Endothelial cell of umbilical vein (primary cell): Measurements from ENCODE around the gene IRF9. TPM values are rescaled to one million over a fixed set of nuclear protein-coding genes. Genes with fewer than 3 reads are reported as not detected.

ENCODE experiments used
- BruUV-seq: library from RNA; stranded (reverse); fragments of 400-500 nt; replicated peaks from 2 replicates; lab custom pipeline; 2021; lab: Mats Ljungman, UMichigan
- CTCF ChIA-PET: fragments of 300-600, 350-600 bp; sonication (Branson Sonifier 250); formaldehyde crosslinking; loops from one replicate; lab custom pipeline; 2021; ENCODE audit warnings: antibody characterized with exemption, inconsistent platforms; lab: Charles Lee
- POLR2A ChIA-PET: fragments of 300-600, 350-600 bp; sonication (Branson Sonifier 250); formaldehyde crosslinking; loops from one replicate; lab custom pipeline; 2021; ENCODE audit warnings: antibody characterized with exemption, inconsistent platforms; lab: Charles Lee
- DNase-seq: peaks from one replicate; pipeline ENCODE4 v3.0.0-alpha.2; 2011; ENCODE audit warnings: low read depth, low spot score
- FAIRE-seq: peaks from 2 replicates; lab custom pipeline; 2011; peaks lifted over from hg19 to GRCh38; lab: Jason Lieb, UNC
- H2AFZ ChIP-seq: 2 replicates; pipeline ENCODE4 v1.6.0; 2012; ENCODE audit warnings: low read depth, low read length, control low read depth, inconsistent platforms
- H3K27ac ChIP-seq: 2 replicates; pipeline ENCODE4 v1.5.1; 2011; ENCODE audit warnings: low read depth, mild to moderate bottlenecking, control low read depth, low read length, moderate library complexity; ENCODE audit not compliant: insufficient read depth
- H3K27me3 ChIP-seq, 2 experiments: 2 replicates each; pipeline versions ENCODE4 v1.6.0 to v1.6.1; 2011; ENCODE audit warnings: low read length in 2 of 2, mixed read lengths in 1 of 2; ENCODE audit not compliant: control insufficient read depth in 2 of 2, insufficient read depth in 2 of 2
- H3K36me3 ChIP-seq, 2 experiments: 2 replicates in 1 of 2; 3 replicates in 1 of 2; pipeline ENCODE4 v1.5.1; 2011; ENCODE audit warnings: low read length in 2 of 2, mild to moderate bottlenecking in 1 of 2, moderate library complexity in 1 of 2; ENCODE audit not compliant: control insufficient read depth in 2 of 2, insufficient read depth in 2 of 2; ENCODE audit errors: extremely low read depth in 1 of 2
- H3K4me1 ChIP-seq: 3 replicates; pipeline ENCODE4 v1.5.1; 2011; ENCODE audit warnings: mild to moderate bottlenecking, low read length; ENCODE audit not compliant: control insufficient read depth, insufficient read depth; ENCODE audit errors: extremely low read depth
- H3K4me2 ChIP-seq: 2 replicates; pipeline ENCODE4 v1.6.1; 2011; ENCODE audit warnings: low read length, control low read depth, mixed read lengths; ENCODE audit not compliant: insufficient read depth
- H3K4me3 ChIP-seq, 3 experiments: fragments of 200-600 bp in 1 of 3; sonication (generic), shearing (Covaris generic) in 1 of 3; replicated peaks in 1 of 3; 2 replicates each; pipeline ENCODE4 v1.5.1; 2011 to 2016; ENCODE audit warnings: control low read depth in 3 of 3, low read length in 3 of 3, mild to moderate bottlenecking in 2 of 3, inconsistent platforms in 1 of 3, low read depth in 1 of 3, moderate library complexity in 1 of 3; ENCODE audit not compliant: insufficient read depth in 1 of 3
- H3K79me2 ChIP-seq: 2 replicates; pipeline ENCODE4 v1.6.0; 2012; ENCODE audit warnings: low read length, inconsistent platforms; ENCODE audit not compliant: control insufficient read depth, insufficient read depth
- H3K9ac ChIP-seq: replicated peaks from 2 replicates; pipeline ENCODE3; 2011; ENCODE audit warnings: low read length, control low read depth; ENCODE audit not compliant: insufficient read depth; ENCODE audit errors: extremely low read depth
- H3K9me1 ChIP-seq: replicated peaks from 3 replicates; pipeline ENCODE4 v1.6.0; 2011; ENCODE audit warnings: mild to moderate bottlenecking, low read length; ENCODE audit not compliant: control insufficient read depth, insufficient read depth; ENCODE audit errors: extremely low read depth
- H3K9me3 ChIP-seq: replicated peaks from 2 replicates; pipeline ENCODE4 v1.5.1; 2012; ENCODE audit warnings: low read length, inconsistent platforms; ENCODE audit not compliant: control insufficient read depth, insufficient read depth
- H4K20me1 ChIP-seq: replicated peaks from 2 replicates; pipeline ENCODE3; 2011; ENCODE audit warnings: mild to moderate bottlenecking, low read length; ENCODE audit not compliant: control insufficient read depth, insufficient read depth; ENCODE audit errors: extremely low read depth
- EZH2 ChIP-seq: IDR thresholded peaks from 2 replicates; pipeline ENCODE4 v1.6.1; 2012; ENCODE audit warnings: borderline replicate concordance, low read depth, mild to moderate bottlenecking, moderate library complexity, low read length, inconsistent platforms; ENCODE audit not compliant: severe bottlenecking
- POLR2A ChIP-seq: IDR thresholded peaks from 2 replicates; pipeline ENCODE4 v1.6.1; 2012; ENCODE audit warnings: low read depth, mild to moderate bottlenecking, control low read depth, low read length
- POLR2AphosphoS5 ChIP-seq: IDR thresholded peaks from 2 replicates; pipeline ENCODE4 v1.6.1; 2012; ENCODE audit warnings: low read depth, mild to moderate bottlenecking, control low read depth, low read length, moderate library complexity; ENCODE audit not compliant: insufficient read depth
- dilution Hi-C: fragments of 300-500 bp; cut with MboI; formaldehyde crosslinking; loops from one replicate; pipeline ENCODE4 v1.15.0; 2019; ENCODE audit warnings: low sequenced_read_pairs; ENCODE audit not compliant: extremely low pct_ligation_motif_present
- intact Hi-C: fragments of 100-400 bp; cut with micrococcal nuclease; formaldehyde crosslinking; loops from one replicate; pipeline ENCODE4 v1.10.0; 2022
- polyA plus RNA-seq, 4 experiments: library from polyadenylated mRNA; depleted of rRNA in 3 of 4; stranded (reverse) in 3 of 4; unstranded in 1 of 4; fragments of >200 nt; gene quantifications; 2 replicates each; pipeline versions ENCODE4 v1.2.1 to v1.2.3, GENCODE V29; 2011 to 2012; ENCODE audit warnings: missing spikeins in 1 of 4
- total RNA-seq: library from RNA; stranded (reverse); gene quantifications from 2 replicates; pipeline ENCODE4 v1.2.3, GENCODE V29; 2021
- TF ChIP-seq, protein P1 (sequence below), 2 donors: IDR thresholded peaks; 1 replicate in 1 of 2; 2 replicates in 1 of 2; pipeline ENCODE4 v1.5.1; 2011; ENCODE audit warnings: low read length in 2 of 2, mild to moderate bottlenecking in 2 of 2, moderate library complexity in 2 of 2, control low read depth in 1 of 2, inconsistent platforms in 1 of 2, low read depth in 1 of 2; ENCODE audit not compliant: insufficient read depth in 1 of 2; ENCODE audit errors: extremely low read depth in 1 of 2

IRF9 gene
- total and polyA plus RNA-seq, 2 donors (not counting 3 experiments of a cell fraction or from before 2014, with no cell fraction given) = 44.6 to 46.1 TPM

DNA sequence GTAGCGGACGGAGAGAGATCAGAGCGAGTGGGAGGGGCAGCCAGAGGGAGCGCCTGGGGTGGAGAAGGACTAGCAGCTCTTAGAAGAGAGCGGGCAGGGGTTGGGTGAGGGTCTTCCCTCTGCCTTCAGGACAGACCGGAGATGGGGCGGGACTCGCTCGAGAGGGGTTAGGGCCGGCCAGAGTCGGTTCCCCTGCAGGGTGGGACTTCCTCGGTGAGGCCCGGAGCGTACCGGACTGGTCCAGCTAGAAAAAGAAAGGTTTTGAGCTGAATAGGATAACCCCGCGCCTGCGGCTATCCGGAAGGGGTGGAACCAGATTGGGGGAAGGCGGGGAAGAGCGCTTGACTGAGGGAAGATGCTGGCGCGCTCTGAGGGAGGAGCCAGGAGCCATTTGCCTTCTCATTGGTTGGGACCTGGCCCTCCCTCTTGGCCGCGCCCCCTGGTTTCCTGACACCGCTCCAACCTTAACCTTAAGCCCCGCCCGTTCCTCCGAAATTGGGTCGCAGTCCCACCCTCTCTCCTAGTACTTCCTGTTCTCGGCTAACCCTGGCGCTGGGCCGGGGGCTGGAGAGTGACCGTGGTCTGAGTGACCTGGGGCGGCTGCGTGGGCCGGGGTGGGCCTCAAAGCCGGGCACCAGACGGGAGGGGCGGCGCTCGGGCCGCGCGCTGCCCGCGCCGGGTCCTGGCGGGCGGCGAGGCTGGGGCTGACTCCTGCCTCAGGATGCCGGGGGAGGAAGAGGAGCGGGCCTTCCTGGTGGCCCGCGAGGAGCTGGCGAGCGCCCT is 13.9 kb upstream of the IRF9 start, which contains the start of gene RNF31:
Gene RNF31, plus strand, starts transcription at position 521 of the 783 bp plus-strand sequence. Its CDS starts 201 bp downstream, at position 722.
- CTCF ChIA-PET = interaction anchor here (0.7 to 7.8 kb wide), 11 partner anchors 11 to 187 kb away, joined by 3 to 63 read pairs (median 4); partner anchors contain the start of genes CIDEB, IRF9, PSME1 and TINF2
- no peaks in the 10 kb centered on the region for H3K27me3 ChIP-seq
- H3K9ac ChIP-seq = peak within 1 kb of the TSS; percentile 72
- peak; percentile 100 for FAIRE-seq
- dilution Hi-C loops (no loop called here), intact Hi-C loops (loop anchor here (1.0 to 5.0 kb wide), 8 partner anchors 11 to 285 kb away; partner anchors contain the start of genes CHMP4A, DCAF11, DHRS1 and IPO4)
- peaks cover 25% of the 10 kb centered on the region for H3K79me2 ChIP-seq
- peak within 1 kb of the TSS; percentile 59 to 86 (median 79) for H3K4me3 ChIP-seq
- H3K9me1 ChIP-seq = no peaks in the 10 kb centered on the region
- H3K27ac ChIP-seq = peak within 1 kb of the TSS; percentile 52
- H3K36me3 ChIP-seq = peaks cover 0 to 25% of the 10 kb centered on the region in 2 experiments
- POLR2A ChIA-PET = interaction anchor here (1.0 to 2.0 kb wide), 6 partner anchors 10 to 66 kb away, joined by 3 to 13 read pairs (median 5); partner anchors contain the start of genes CHMP4A, DCAF11, NRL and PSME1
- H3K4me1 ChIP-seq = peaks cover 17% of the 10 kb centered on the region
- DNase-seq = peak; percentile 97
- no TSS peak for BruUV-seq
- H3K9me3 ChIP-seq = no peaks in the 10 kb centered on the region
- TF ChIP-seq POLR2A (peak; percentile 75), EZH2 (no peak), POLR2AphosphoS5 (peak; percentile 67)
- TF ChIP-seq, protein P1, sequence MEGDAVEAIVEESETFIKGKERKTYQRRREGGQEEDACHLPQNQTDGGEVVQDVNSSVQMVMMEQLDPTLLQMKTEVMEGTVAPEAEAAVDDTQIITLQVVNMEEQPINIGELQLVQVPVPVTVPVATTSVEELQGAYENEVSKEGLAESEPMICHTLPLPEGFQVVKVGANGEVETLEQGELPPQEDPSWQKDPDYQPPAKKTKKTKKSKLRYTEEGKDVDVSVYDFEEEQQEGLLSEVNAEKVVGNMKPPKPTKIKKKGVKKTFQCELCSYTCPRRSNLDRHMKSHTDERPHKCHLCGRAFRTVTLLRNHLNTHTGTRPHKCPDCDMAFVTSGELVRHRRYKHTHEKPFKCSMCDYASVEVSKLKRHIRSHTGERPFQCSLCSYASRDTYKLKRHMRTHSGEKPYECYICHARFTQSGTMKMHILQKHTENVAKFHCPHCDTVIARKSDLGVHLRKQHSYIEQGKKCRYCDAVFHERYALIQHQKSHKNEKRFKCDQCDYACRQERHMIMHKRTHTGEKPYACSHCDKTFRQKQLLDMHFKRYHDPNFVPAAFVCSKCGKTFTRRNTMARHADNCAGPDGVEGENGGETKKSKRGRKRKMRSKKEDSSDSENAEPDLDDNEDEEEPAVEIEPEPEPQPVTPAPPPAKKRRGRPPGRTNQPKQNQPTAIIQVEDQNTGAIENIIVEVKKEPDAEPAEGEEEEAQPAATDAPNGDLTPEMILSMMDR (IDR thresholded peaks at IDR 0.05; ENCODE audit: extremely low read depth in 1 of 2, insufficient read depth in 1 of 2, low read depth in 1 of 2, low read length in 2 of 2) = no peak
- H2AFZ ChIP-seq = peak within 1 kb of the TSS; percentile 91
- H3K4me2 ChIP-seq = peak within 1 kb of the TSS; percentile 95
- no peaks in the 10 kb centered on the region for H4K20me1 ChIP-seq
